ENCODE data around the gene AFAP1L2. TPM values are rescaled to one million over a fixed set of nuclear protein-coding genes. Genes with fewer than 3 reads are reported as not detected.

Gene AFAP1L2
- total RNA-seq, 1 experiment from 2014 or later = 18.1 TPM

- DNase-seq (ENCODE audit: low spot score) = peak; percentile 83
Measured at GRCh38 chr10:114412907-114413797, 8.8 kb upstream of the AFAP1L2 start.

DNA sequence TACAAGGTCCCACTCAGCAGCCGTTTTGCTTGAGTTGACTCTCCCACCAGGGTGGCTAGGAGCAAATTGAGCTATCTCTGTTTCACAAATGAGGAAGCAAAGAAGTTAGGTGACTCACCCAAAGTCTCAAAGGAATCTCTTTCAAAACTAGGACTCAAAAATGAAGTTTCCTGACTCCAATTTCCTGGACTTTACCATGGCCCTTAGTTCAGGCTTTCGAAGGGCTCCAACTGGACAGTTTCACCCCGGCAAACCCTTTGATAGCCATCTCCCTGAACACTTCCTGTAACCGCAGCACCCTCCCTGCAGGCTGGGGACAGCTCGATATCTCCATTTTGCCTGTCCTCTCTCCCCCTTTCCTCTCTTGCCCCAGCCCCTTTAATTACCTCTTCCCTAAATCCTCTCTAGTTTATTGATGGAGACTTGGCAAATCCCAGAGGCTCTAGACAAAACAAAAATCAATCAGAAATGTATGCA, 4.7 kb upstream of the AFAP1L2 start:
- no peak for DNase-seq (ENCODE audit: low spot score)

- no peak for DNase-seq (ENCODE audit: low spot score)
Measured at GRCh38 chr10:114408112-114408967, 4.0 kb upstream of the AFAP1L2 start.

DNA sequence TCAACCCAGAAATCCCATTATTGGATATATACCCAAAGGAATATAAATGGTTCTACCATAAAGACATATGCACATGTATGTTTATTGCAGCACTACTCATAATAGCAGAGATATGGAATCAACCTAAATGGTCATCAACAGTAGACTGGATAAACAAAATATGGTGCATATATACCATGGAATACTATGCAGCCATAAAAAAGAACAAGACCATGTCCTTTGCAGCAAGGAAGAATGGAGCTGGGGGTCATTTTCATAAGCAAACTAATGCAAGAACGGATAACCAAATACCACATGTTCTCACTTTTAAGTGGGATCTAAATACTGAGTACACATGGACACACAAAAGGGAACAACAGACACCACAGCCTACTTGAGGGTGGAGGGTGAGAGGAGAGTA, 2.2 kb upstream of the AFAP1L2 start:
- no peak for DNase-seq (ENCODE audit: low spot score)

- peak; percentile 86 for DNase-seq (ENCODE audit: low spot score)
Measured at GRCh38 chr10:114405011-114405350, 679 bp upstream of the AFAP1L2 start.

DNA sequence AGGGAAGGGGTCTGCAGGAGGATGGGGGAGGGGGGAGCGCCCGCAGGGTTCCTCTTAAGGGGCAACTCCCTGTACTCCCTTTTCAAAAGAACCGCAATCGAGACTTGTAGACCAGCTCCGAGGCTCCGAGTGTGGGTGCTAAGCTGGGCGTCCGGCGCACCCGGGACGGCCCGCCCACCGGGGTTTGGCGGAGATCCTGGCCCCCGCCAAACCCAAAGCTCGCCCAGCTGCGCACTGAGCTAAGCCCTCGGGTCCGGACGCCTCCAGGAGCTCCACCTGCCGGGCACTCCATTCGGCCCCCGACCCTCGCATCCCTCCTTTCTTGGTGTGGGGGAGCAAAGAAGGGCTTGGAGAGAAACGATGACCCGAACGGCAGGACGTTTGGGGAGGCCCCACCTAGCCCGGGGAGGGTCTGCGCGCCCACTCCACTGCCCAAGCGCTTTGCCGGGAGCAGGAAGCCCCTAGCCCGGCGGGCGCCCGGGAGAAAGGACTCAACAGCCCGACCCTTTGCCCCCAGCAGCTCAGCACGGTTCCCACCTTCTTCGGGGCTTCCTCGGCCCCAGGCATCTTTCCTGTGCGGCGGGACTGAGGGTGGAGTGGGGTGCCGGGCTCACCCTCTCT, 651 bp downstream of the AFAP1L2 start:
- peak; percentile 29 for DNase-seq (ENCODE audit: low spot score)

DNA sequence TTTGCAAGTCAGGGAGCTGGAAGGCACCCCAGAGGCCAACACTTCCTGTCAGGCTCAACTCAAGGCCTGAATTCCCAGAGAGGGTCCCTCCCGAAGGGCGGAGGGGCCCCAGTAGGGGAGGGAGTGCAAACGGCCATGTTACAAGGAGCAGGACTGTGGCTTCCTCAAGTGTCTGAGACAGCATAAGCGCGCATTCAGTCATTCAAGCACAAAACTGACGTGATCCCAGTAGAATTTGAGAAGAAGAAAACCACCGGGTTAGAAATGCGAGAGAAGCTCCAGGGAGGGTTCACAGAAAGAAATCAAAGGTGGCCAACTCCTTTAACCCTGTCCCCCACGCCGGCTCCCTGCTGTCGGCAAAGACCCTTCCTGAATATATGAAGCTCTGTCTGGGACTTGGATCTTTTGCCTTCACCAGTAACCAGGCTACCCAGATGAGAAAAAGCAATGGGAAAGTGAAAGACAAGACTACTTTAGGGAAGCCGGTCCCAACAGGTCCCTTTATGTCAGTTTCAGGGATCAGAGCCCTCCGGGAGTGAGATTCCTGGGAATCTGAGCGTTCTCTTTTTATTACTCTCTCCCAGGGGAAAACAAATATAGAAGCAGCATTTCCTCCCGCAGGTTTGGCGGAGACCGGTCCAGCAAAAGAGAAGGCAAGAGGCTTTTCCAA, 1.3 kb downstream of the AFAP1L2 start:
- DNase-seq (ENCODE audit: low spot score) = peak; percentile 12

DNA sequence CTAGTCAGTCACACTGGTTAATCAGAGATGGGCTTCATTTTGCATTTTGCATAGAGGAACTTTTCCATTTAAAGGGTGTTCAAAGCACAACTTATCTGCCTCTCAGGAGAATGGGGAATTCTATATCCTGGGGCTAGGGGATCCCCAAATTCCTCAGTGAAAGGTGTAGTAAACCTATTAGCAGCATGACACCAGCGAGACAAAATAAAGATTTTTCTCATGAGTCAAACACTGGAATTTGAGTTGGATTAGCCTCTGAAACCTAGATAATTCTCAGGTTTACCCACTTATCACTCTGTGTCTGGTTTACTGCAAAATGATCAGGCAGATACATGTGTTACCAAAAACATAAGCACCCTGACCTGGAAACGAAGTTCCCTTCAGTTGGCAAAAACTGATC, 2.1 kb downstream of the AFAP1L2 start:
- no peak for DNase-seq (ENCODE audit: low spot score)

DNA sequence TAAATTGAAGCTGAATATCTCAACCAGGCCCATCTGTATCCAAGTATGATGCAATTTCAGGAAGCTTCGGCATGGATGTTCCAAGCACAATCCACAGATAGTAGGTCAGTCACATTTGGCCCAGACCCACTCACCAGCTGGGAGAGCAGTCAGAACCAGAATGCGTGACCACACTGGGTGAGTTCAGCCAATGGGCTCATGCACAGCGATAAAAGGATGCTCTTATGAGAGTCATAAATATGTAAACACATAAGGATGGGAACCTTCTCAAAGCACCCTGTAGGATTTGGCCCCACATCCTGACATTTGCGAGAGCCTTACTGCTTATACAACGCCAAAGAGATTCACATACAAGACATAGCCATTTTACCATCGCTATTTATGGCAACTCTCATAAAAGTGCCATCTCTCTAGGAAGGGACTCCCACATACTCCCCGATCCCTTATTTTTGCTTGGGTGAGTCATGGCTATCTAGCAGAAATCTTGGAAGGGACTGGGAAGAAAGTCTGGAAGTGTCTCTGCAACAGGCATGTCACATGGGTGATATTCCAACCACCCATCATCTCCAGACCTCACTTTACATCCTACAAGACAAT, 3.0 kb downstream of the AFAP1L2 start:
- DNase-seq (ENCODE audit: low spot score) = no peak

GRCh38 chr10:114400091-114400490, 4.2 kb downstream of the AFAP1L2 start:
- DNase-seq (ENCODE audit: low spot score) = peak; percentile 7

DNA sequence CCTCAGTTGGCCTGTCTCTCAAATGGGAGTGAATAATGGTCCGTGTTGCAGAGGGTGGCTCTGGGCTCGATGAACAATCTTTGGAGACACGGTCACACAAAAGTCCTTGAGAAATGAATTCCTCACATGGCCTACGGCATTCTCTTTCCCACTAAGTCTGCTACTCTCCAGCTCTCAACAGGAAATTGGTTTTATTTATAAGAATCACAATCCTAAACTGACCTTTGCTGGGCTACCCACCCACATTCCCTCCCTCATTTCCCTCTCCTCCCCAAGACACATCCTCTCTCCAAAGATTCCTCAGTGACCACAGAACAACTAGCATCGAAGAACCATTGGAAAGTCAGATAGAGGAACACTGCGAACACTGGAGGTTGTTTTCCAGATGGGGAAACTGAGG, 4.7 kb downstream of the AFAP1L2 start:
- no peak for DNase-seq (ENCODE audit: low spot score)

DNA sequence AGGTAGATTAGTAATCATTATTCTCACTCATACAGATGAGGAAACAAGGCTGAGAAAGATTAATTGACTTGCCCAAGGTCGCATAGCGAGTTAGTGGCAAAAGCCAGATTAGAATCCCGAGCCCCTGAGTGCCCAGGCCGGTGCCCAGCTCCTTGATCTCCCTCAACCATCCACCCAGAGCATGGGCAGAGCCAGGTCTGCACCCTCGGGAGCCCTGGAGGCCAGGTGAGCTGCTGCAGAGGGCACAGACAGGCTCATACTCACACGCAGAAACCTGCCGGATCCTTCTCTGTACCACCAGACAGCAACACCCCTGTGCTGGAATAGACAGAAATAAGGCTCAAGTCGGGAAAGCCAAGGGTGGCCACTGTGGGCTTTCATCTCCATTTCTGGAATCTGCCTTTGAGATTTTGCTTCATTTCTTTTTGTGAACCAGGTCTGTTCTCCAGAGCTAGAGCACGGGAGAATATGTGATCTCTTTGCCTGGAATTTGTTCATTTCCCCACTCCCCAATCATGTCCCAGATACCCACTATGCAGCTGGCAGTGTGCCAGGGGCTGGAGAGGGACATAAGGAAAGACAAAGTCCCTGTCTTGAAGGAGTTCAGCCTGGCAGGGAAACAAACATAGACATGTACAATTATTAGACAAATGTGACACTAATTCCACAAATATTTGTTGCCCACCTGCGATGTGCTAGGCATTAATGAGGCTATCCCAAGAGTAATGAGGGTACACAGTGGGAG, 5.5 kb downstream of the AFAP1L2 start:
- no peak for DNase-seq (ENCODE audit: low spot score)

- DNase-seq (ENCODE audit: low spot score) = peak; percentile 66
Measured at GRCh38 chr10:114397651-114398145, 6.6 kb downstream of the AFAP1L2 start.

DNA sequence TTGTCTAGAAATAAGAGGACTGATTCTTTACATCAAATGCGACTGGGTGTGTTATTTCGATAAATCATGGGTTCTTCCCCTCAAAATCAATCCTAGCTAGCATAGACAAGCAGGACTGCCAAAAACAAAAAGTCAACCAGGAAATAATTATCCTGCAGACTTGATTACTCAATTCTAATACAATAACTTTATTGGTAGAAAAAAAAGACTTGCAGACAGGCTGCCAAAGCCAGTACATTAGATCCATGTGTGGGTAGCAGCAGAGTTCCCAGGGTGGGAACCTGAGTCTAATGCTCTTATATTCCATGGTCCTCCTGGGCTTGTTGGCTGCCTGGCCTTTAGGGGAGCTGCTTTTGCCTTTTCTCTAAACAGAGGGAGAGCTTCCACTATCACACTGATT, 7.8 kb downstream of the AFAP1L2 start:
- DNase-seq (ENCODE audit: low spot score) = no peak

GRCh38 chr10:114395366-114396022, 8.8 kb downstream of the AFAP1L2 start:
- no peak for DNase-seq (ENCODE audit: low spot score)

DNA sequence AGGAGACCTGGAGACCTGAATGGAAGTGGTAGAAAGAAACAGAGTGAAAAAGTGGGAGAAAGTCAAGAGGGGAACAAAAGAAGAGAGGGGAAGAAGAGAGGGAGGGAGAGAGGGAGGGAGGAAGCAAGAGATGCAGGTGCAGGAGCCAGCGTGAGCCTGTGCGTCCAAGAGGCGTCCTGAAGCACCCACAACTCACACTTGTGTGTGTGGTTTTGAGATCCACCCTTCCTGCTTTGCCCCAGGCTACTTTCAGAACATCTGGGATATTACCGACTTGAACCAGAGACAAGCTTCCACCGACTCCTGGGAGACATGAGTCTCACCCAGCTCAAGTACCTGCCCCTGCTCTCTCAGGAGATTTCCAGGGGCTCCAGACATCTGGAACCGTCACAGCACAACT, 9.8 kb downstream of the AFAP1L2 start:
- DNase-seq (ENCODE audit: low spot score) = no peak

GRCh38 chr10:114393886-114394285, 10.4 kb downstream of the AFAP1L2 start:
- DNase-seq (ENCODE audit: low spot score) = no peak

- no peak for DNase-seq (ENCODE audit: low spot score)
Measured at GRCh38 chr10:114393482-114393881, 10.8 kb downstream of the AFAP1L2 start.

- no peak for DNase-seq (ENCODE audit: low spot score)
Measured at GRCh38 chr10:114392112-114392835, 12.0 kb downstream of the AFAP1L2 start.
